Stomach (tissue), 4 donors: Measurements from ENCODE around the gene RENBP.

ENCODE experiments used
- CTCF ChIP-seq, 7 experiments: fragments of 450-650 bp in 4 of 7; fragments of 200-600 bp in 3 of 7; sonication (generic) in 3 of 7; IDR thresholded peaks; one replicate each; pipeline ENCODE4 v1.5.1; 2016 to 2019; ENCODE audit warnings: antibody characterized with exemption in 7 of 7, control low read depth in 2 of 7, mild to moderate bottlenecking in 1 of 7
- EP300 ChIP-seq: sonication (generic); formaldehyde crosslinking; IDR thresholded peaks from one replicate; pipeline ENCODE4 v1.6.1; 2017; ENCODE audit warnings: antibody characterized with exemption
- POLR2A ChIP-seq, 4 donors: fragments of 450-650 bp; IDR thresholded peaks; one replicate each; pipeline ENCODE4 v1.6.1; 2016; ENCODE audit warnings: antibody characterized with exemption in 4 of 4, control low read depth in 2 of 4, mild to moderate bottlenecking in 1 of 4, moderate library complexity in 1 of 4
- POLR2AphosphoS5 ChIP-seq, 3 donors: sonication (generic); formaldehyde crosslinking; IDR thresholded peaks; one replicate each; pipeline ENCODE4 v1.6.1; 2016; ENCODE audit warnings: antibody characterized with exemption in 3 of 3

GRCh38 chrX:153993079-153993478 is 48.6 kb upstream of the RENBP start:
- no peak for TF ChIP-seq CTCF (IDR thresholded peaks at IDR 0.05)
- TF ChIP-seq POLR2A (IDR thresholded peaks at IDR 0.05), result no peak
- no peak for TF ChIP-seq POLR2AphosphoS5 (IDR thresholded peaks at IDR 0.05)
- TF ChIP-seq EP300, result no peak
